ENCODE data around the gene ATG10. TPM values are rescaled to one million over a fixed set of nuclear protein-coding genes. Genes with fewer than 3 reads are reported as not detected.
"Not testable (repeated sequence)": the region's sequence is repeated elsewhere in the genome, so short reads cannot be mapped to it uniquely, and the experiment has no call there.

Gene ATG10
- total and polyA plus RNA-seq, 2 of the 13 experiments (the other 11 are each of a cell fraction or from before 2014, with no cell fraction given), result 2.0 to 5.7 TPM

DNA sequence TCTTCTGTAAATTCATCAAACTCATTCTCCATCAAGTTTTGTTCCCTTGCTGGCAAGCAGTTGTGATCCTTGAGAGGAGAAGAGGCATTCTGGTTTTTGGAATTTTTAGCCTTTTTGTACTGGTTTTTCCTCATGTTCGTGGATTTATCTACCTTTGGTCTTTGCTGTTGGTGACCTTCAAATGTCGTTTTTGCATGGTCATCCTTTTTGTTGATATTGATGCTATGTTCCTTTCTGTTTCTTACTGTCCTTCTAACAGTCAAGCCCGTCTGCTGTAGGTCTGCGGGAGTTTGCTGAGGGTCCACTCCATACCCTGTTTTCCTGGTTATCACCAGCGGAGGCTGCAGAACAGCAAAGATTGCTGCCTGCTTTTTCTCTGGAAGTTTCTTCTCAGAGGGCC, 165.4 kb downstream of the ATG10 start:
- no peak for FAIRE-seq
- 64% methylated on average over 5 of the region's 5 CpGs for WGBS (ENCODE audit: low lambda C conversion rate)
- no peaks in the 10 kb centered on the region for H3K27me3 ChIP-seq (ENCODE audit: control insufficient read depth in 1 of 2, insufficient read depth in 2 of 2, low read length in 2 of 2)
- no peaks in the 10 kb centered on the region for H3K79me2 ChIP-seq (ENCODE audit: insufficient read depth, low read length)
- BruUV-seq (replicated peaks), result no TSS peak
- in situ Hi-C loops (cut with HindIII; ENCODE audit: extremely low pct_ligation_motif_present, low pct_unique_long_range_greater_than_20kb) (no loop called here), intact Hi-C loops (cut with micrococcal nuclease; ENCODE audit: unreplicated experiment) (no loop called here)
- H4K20me1 ChIP-seq (ENCODE audit: insufficient read depth, low read length), result no peaks in the 10 kb centered on the region
- H3K9me3 ChIP-seq (ENCODE audit: low read length), result no peaks in the 10 kb centered on the region
- H2AFZ ChIP-seq (ENCODE audit: low read length), result no peak overlapping the region
- no peak overlapping the region for H3K4me3 ChIP-seq (replicated peaks in 1 of 3; ENCODE audit: insufficient read depth in 1 of 3, low read depth in 2 of 3, low read length in 3 of 3)
- DNase-seq (ENCODE audit: low spot score), result no peak
- no peak overlapping the region for H3K4me2 ChIP-seq (ENCODE audit: low read depth, low read length)
- TF ChIP-seq FOXJ3 (CRISPR knock-in tag; IDR thresholded peaks at IDR 0.05; ENCODE audit: borderline replicate concordance) (no peak), ZBTB21 (CRISPR knock-in tag; IDR thresholded peaks at IDR 0.05) (no peak), MAFK (conservative IDR thresholded peaks at IDR 0.05 in 1 of 2, IDR thresholded peaks at IDR 0.05 in 1 of 2; ENCODE audit: low read length in 2 of 2) (peak; percentile 30 to 52; a peak in 2 of 4 replicates), MAFF (IDR thresholded peaks at IDR 0.05; ENCODE audit: low read depth, low read length) (peak; percentile 39; the same call in 1 of the 2 replicates)
- CTCF ChIA-PET (ENCODE audit: low intra/inter-chr PET ratio, low total read pairs), result no interaction called here
- no peaks in the 10 kb centered on the region for H3K4me1 ChIP-seq (ENCODE audit: insufficient read depth, low read length)
- no peak overlapping the region for H3K27ac ChIP-seq (ENCODE audit: extremely low read length, insufficient read depth, low read length)
- no peak for ATAC-seq
- H3K36me3 ChIP-seq (replicated peaks in 1 of 2; ENCODE audit: control insufficient read depth in 1 of 2, insufficient read depth in 2 of 2, low read length in 2 of 2), result no peaks in the 10 kb centered on the region
- H3K9ac ChIP-seq (ENCODE audit: insufficient read depth, low read depth, low read length), result no peak overlapping the region
- POLR2A ChIA-PET, result no interaction called here

DNA sequence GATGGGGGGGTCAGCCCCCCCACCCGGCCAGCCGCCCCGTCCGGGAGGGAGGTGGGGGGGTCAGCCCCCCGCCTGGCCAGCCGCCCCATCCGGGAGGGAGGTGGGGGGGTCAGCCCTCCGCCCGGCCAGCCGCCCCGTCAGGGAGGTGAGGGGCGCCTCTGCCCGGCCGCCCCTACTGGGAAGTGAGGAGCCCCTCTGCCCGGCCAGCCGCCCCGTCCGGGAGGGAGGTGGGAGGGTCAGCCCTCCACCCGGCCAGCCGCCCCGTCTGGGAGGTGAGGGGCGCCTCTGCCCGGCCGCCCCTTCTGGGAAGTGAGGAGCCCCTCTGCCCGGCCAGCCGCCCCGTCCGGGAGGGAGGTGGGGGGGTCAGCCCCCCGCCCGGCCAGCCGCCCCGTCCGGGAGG, 168.0 kb downstream of the ATG10 start:
- FAIRE-seq, result not testable (repeated sequence)

More for the DNA sequence above, 168.0 kb downstream of the ATG10 start:
- H3K9ac ChIP-seq (ENCODE audit: insufficient read depth, low read depth, low read length); H2AFZ ChIP-seq (ENCODE audit: low read length); in situ Hi-C loops (cut with HindIII; ENCODE audit: extremely low pct_ligation_motif_present, low pct_unique_long_range_greater_than_20kb); intact Hi-C loops (cut with micrococcal nuclease; ENCODE audit: unreplicated experiment); CTCF ChIA-PET (ENCODE audit: low intra/inter-chr PET ratio, low total read pairs); H3K79me2 ChIP-seq (ENCODE audit: insufficient read depth, low read length); H4K20me1 ChIP-seq (ENCODE audit: insufficient read depth, low read length); ATAC-seq; H3K27ac ChIP-seq (ENCODE audit: extremely low read length, insufficient read depth, low read length); H3K9me3 ChIP-seq (ENCODE audit: low read length); H3K4me2 ChIP-seq (ENCODE audit: low read depth, low read length); H3K4me1 ChIP-seq (ENCODE audit: insufficient read depth, low read length); H3K36me3 ChIP-seq (replicated peaks in 1 of 2; ENCODE audit: control insufficient read depth in 1 of 2, insufficient read depth in 2 of 2, low read length in 2 of 2); H3K27me3 ChIP-seq (ENCODE audit: control insufficient read depth in 1 of 2, insufficient read depth in 2 of 2, low read length in 2 of 2); POLR2A ChIA-PET; H3K4me3 ChIP-seq (replicated peaks in 1 of 3; ENCODE audit: insufficient read depth in 1 of 3, low read depth in 2 of 3, low read length in 3 of 3); DNase-seq (ENCODE audit: low spot score); BruUV-seq (replicated peaks): not testable (repeated sequence)
- WGBS (ENCODE audit: low lambda C conversion rate), result no CpG with 5 or more reads among the region's 33 CpGs
